Adrenal gland (tissue), 12 donors: ENCODE results near the gene SCAMP5. TPM values are rescaled to one million over a fixed set of nuclear protein-coding genes. Genes with fewer than 3 reads are reported as not detected.

Source experiments
- DNase-seq, 7 donors: peaks; one replicate each; pipeline ENCODE4 v3.0.0-alpha.2; 2019 to 2020
- H3K27ac ChIP-seq, 5 donors: fragments of 200-600 bp; sonication (generic) in 4 of 5; 1 replicate in 3 of 5; 2 replicates in 2 of 5; pipeline versions ENCODE4 v1.5.1 to v1.8.0; 2016 to 2020; ENCODE audit warnings: mild to moderate bottlenecking in 1 of 5
- H3K27me3 ChIP-seq: fragments of 200-600 bp; 2 replicates; pipeline ENCODE4 v1.8.0; 2021
- H3K36me3 ChIP-seq, 2 donors: fragments of 200-600 bp; replicated peaks in 1 of 2; 1 replicate in 1 of 2; 2 replicates in 1 of 2; pipeline versions ENCODE4 v1.5.1 to v1.8.0; 2018 to 2022
- H3K4me1 ChIP-seq, 2 donors: fragments of 200-600 bp; replicated peaks in 1 of 2; 1 replicate in 1 of 2; 2 replicates in 1 of 2; pipeline versions ENCODE4 v1.5.1 to v1.8.0; 2018 to 2021
- H3K4me3 ChIP-seq, 4 donors: fragments of 200-600 bp; sonication (generic) in 3 of 4; one replicate each; pipeline ENCODE4 v1.5.1; 2016 to 2018
- H3K9me3 ChIP-seq, 3 donors: fragments of 200-600 bp; sonication (generic) in 1 of 3; replicated peaks in 1 of 3; 1 replicate in 2 of 3; 2 replicates in 1 of 3; pipeline versions ENCODE4 v1.5.1 to v1.8.0; 2016 to 2021
- CTCF ChIP-seq, 6 experiments: fragments of 450-650 bp in 4 of 6; fragments of 200-600 bp in 2 of 6; sonication (generic) in 1 of 6; IDR thresholded peaks; 1 replicate in 5 of 6; 2 replicates in 1 of 6; pipeline versions ENCODE4 v1.5.1 to v1.8.0; 2016 to 2021; ENCODE audit warnings: antibody characterized with exemption in 6 of 6, mild to moderate bottlenecking in 2 of 6, moderate library complexity in 1 of 6
- POLR2A ChIP-seq, 2 donors: fragments of 450-650 bp; IDR thresholded peaks; one replicate each; pipeline ENCODE4 v1.6.1; 2017; ENCODE audit warnings: antibody characterized with exemption in 2 of 2, mild to moderate bottlenecking in 2 of 2, moderate library complexity in 1 of 2
- WGBS, 4 donors: extraction: QIAGEN DNeasy Blood & Tissue Kit in 2 of 4; methylation state at CpG; one replicate each; pipeline versions ENCODE4 v1.1.5 to v1.1.7; 2013 to 2017; 5-methylcytosine and 5-hydroxymethylcytosine counted together
- intact Hi-C, 2 donors: fragments of 100-400 bp; cut with DNase I; formaldehyde crosslinking; loops; one replicate each; pipeline versions ENCODE4 v1.14.1 to v1.15.0; 2022 to 2023
- polyA plus RNA-seq, 3 donors: library from polyadenylated mRNA; stranded (reverse); fragments of 200-250 nt in 2 of 3; fragments of 350-450 nt in 1 of 3; fragmentation: Illumina TruSeq in 1 of 3; extraction: RNeasy Lipid Tissue Mini Kit (QIAGEN cat#74804) in 1 of 3; gene quantifications; one replicate each; pipeline ENCODE4 v1.2.3, GENCODE V29; 2013 to 2014
- total RNA-seq, 9 donors: library from RNA; depleted of rRNA in 4 of 9; stranded (reverse); fragments of >200 nt in 4 of 9; fragments of 120-200 nt in 1 of 9; fragmentation: NEBNext Ultra II Directional in 1 of 9; extraction: Animal tissue kit (Norgen Biotek cat#: 25700) in 1 of 9; gene quantifications; one replicate each; pipeline versions ENCODE4 v1.1.0 to v1.2.4, GENCODE V29; 2013 to 2023
- donor health status: healthy with polysubstance abuse.
- donor health status: Bipolar disorder and iron deficiency.
- donor health status: DM: yes; HTN: yes; CAD: no.
- donor health status: DM: no; HTN: no; CAD: no.
- donor health status: DM: no; HTN: no; CAD: no.
- donor health status: DM: yes; HTN: yes; CAD: no.

Gene SCAMP5
- total and polyA plus RNA-seq, 12 donors, result 10.2 to 47.2 (median 23.6) TPM

GRCh38 chr15:75001310-75001709 lies 5.9 kb downstream of the SCAMP5 start:
- DNase-seq, result no peak
- Histone ChIP-seq H3K36me3 (no peaks in the 10 kb centered on the region), H3K27ac (no peak overlapping the region), H3K9me3 (no peaks in the 10 kb centered on the region), H3K27me3 (no peaks in the 10 kb centered on the region), H3K4me1 (peaks cover 0 to 9% of the 10 kb centered on the region in 2 donors), H3K4me3 (no peak overlapping the region)
- intact Hi-C loops, result no loop called here
- TF ChIP-seq CTCF (IDR thresholded peaks at IDR 0.05) (no peak), POLR2A (IDR thresholded peaks at IDR 0.05) (no peak)
- WGBS, 4 donors, result 79 to 93% (median 90%) methylated on average over 6 of the region's 6 CpGs

- no peaks in the 10 kb centered on the region for H3K9me3 ChIP-seq
- H3K27ac ChIP-seq, result no peak overlapping the region
- no peak for DNase-seq
- TF ChIP-seq CTCF (IDR thresholded peaks at IDR 0.05) (no peak), POLR2A (IDR thresholded peaks at IDR 0.05) (no peak)
- no peaks in the 10 kb centered on the region for H3K36me3 ChIP-seq
- H3K4me1 ChIP-seq, result no peaks in the 10 kb centered on the region
- no peaks in the 10 kb centered on the region for H3K27me3 ChIP-seq
- intact Hi-C loops, result no loop called here
- H3K4me3 ChIP-seq, result no peak overlapping the region
- 59 to 85% (median 65%) methylated on average over 7 of the region's 7 CpGs for WGBS, 4 donors
These were observed 7.0 kb downstream of the SCAMP5 start for GRCh38 chr15:75002398-75002797.

- H3K27me3 ChIP-seq, result no peaks in the 10 kb centered on the region
- H3K4me1 ChIP-seq, result no peaks in the 10 kb centered on the region
- H3K4me3 ChIP-seq, result no peak overlapping the region
- H3K36me3 ChIP-seq, result no peaks in the 10 kb centered on the region
- TF ChIP-seq POLR2A (IDR thresholded peaks at IDR 0.05), result no peak
- TF ChIP-seq CTCF (IDR thresholded peaks at IDR 0.05), result no peak
- no peak for DNase-seq
- H3K9me3 ChIP-seq, result no peaks in the 10 kb centered on the region
- intact Hi-C loops, result no loop called here
- H3K27ac ChIP-seq, result no peak overlapping the region
- WGBS, 4 donors, result 79 to 93% (median 84%) methylated on average over 13 of the region's 13 CpGs
These were observed 11.9 kb downstream of the SCAMP5 start for GRCh38 chr15:75007216-75007615.

GRCh38 chr15:75008221-75008625 lies 12.9 kb downstream of the SCAMP5 start:
- peaks cover 0 to 4% of the 10 kb centered on the region in 2 donors for H3K36me3 ChIP-seq
- H3K27me3 ChIP-seq, result no peaks in the 10 kb centered on the region
- no peak overlapping the region for H3K4me3 ChIP-seq
- H3K27ac ChIP-seq, result peak overlapping the region in 2 of 5 donors; percentile 44 to 51
- intact Hi-C loops, result no loop called here
- WGBS, 4 donors, result 70 to 82% (median 78%) methylated on average over 5 of the region's 5 CpGs
- DNase-seq, result no peak
- TF ChIP-seq CTCF (IDR thresholded peaks at IDR 0.05) (no peak), POLR2A (IDR thresholded peaks at IDR 0.05) (no peak)
- H3K4me1 ChIP-seq, result no peaks in the 10 kb centered on the region
- no peaks in the 10 kb centered on the region for H3K9me3 ChIP-seq
